ENCODE measurements around the gene DCXR. TPM values are rescaled to one million over a fixed set of nuclear protein-coding genes. Genes with fewer than 3 reads are reported as not detected.

The DCXR gene
- total and polyA plus RNA-seq, 2 experiments from 2014 or later, result 86.9 to 137 TPM

GRCh38 chr17:82065638-82066303 lies 28.3 kb upstream of the DCXR start, which contains the start of gene DUS1L (continued):
- no peak for TF ChIP-seq ZNF462 (CRISPR knock-in tag; IDR thresholded peaks at IDR 0.05)
- TF ChIP-seq ZNF114 (CRISPR knock-in tag; IDR thresholded peaks at IDR 0.05), result no peak
- no peak for TF ChIP-seq REST (IDR thresholded peaks at IDR 0.05; ENCODE audit: unreplicated experiment)

- no peak overlapping the region for H3K27ac Mint-ChIP-seq
- Histone ChIP-seq H3K79me2 (replicated peaks; ENCODE audit: insufficient read depth) (no peaks in the 10 kb centered on the region), H3K4me1 (ENCODE audit: insufficient read depth) (no peaks in the 10 kb centered on the region), H3K4me3 (peak overlapping the region; percentile 77), H3K9me2 (ENCODE audit: insufficient read depth) (no peaks in the 10 kb centered on the region), H3F3A (replicated peaks; ENCODE audit: low read depth) (0 out of 2 replicates have a peak, but pooled peaks cover 4% of the 10 kb centered on the region), H3K36me3 (ENCODE audit: insufficient read depth) (no peaks in the 10 kb centered on the region), H3K4me2 (peak overlapping the region; percentile 88), H3K27me3 (ENCODE audit: insufficient read depth) (no peaks in the 10 kb centered on the region), H2AFZ (no peak overlapping the region), H3K27ac (ENCODE audit: low read depth) (no peak overlapping the region), H4K20me1 (replicated peaks; ENCODE audit: insufficient read depth) (no peaks in the 10 kb centered on the region)
- peak; percentile 20 for DNase-seq (ENCODE audit: low spot score)
- peak overlapping the region; percentile 72 for H3K4me3 Mint-ChIP-seq
- H3K9me3 Mint-ChIP-seq, result no peaks in the 10 kb centered on the region
- TF ChIP-seq JUNB (IDR thresholded peaks at IDR 0.05; ENCODE audit: unreplicated experiment), result no peak
- TF ChIP-seq EZH2 (IDR thresholded peaks at IDR 0.05; ENCODE audit: low read depth, unreplicated experiment), result no peak
- no peak for TF ChIP-seq ZNF114 (CRISPR knock-in tag; IDR thresholded peaks at IDR 0.05)
- no peak for TF ChIP-seq NANOG (IDR thresholded peaks at IDR 0.05; ENCODE audit: borderline replicate concordance)
- no peak for TF ChIP-seq ETS1 (IDR thresholded peaks at IDR 0.05)
- peaks cover 4% of the 10 kb centered on the region; the same call in 2 of the 3 replicates for H3K4me1 Mint-ChIP-seq
- peaks cover 4% of the 10 kb centered on the region for H3K27me3 Mint-ChIP-seq (ENCODE audit: insufficient read depth, low read depth, poor library complexity)
- peaks cover 2% of the 10 kb centered on the region for H3K36me3 Mint-ChIP-seq (ENCODE audit: low read depth)
- peak; percentile 6 for ATAC-seq
These were observed 27.7 kb upstream of the DCXR start for GRCh38 chr17:82065193-82065637.

Measured in GM23338 (cell line).